GM23338 (cell line): ENCODE measurements around the gene CCR5. TPM values are rescaled to one million over a fixed set of nuclear protein-coding genes. Genes with fewer than 3 reads are reported as not detected.

Experiments used
- ATAC-seq: fragments of 200-7000 bp; cut with Tn5 transposase; 3 replicates; pipeline ENCODE4 v1.9.1; 2020
- DNase-seq: peaks from one replicate; pipeline ENCODE4 v3.0.0-alpha.2; 2015; ENCODE audit warnings: low spot score
- H2AFZ ChIP-seq: fragments of 200-600 bp; sonication (generic); 2 replicates; pipeline ENCODE4 v1.8.0; 2016; ENCODE audit warnings: antibody characterized with exemption, mild to moderate bottlenecking, moderate library complexity
- H3F3A ChIP-seq: fragments of 200-600 bp; sonication (generic); replicated peaks from 2 replicates; pipeline ENCODE4 v1.8.0; 2017; ENCODE audit warnings: antibody characterized with exemption, mixed run types, low read depth
- H3K27ac ChIP-seq: fragments of 200-600 bp; sonication (generic); 2 replicates; pipeline ENCODE4 v1.6.1; 2016; ENCODE audit warnings: low read depth
- H3K27me3 ChIP-seq: fragments of 200-600 bp; sonication (generic); 2 replicates; pipeline ENCODE4 v1.8.0; 2016; ENCODE audit warnings: mild to moderate bottlenecking, mixed run types, moderate library complexity; ENCODE audit not compliant: insufficient read depth
- H3K36me3 ChIP-seq: fragments of 200-600 bp; sonication (generic); 2 replicates; pipeline ENCODE4 v1.8.0; 2016; ENCODE audit warnings: mild to moderate bottlenecking; ENCODE audit not compliant: insufficient read depth
- H3K4me1 ChIP-seq: fragments of 200-600 bp; sonication (generic); 2 replicates; pipeline ENCODE4 v1.8.0; 2016; ENCODE audit warnings: mild to moderate bottlenecking, moderate library complexity; ENCODE audit not compliant: insufficient read depth
- H3K4me2 ChIP-seq: fragments of 200-600 bp; sonication (generic); 2 replicates; pipeline ENCODE4 v1.7.1; 2017; ENCODE audit warnings: mixed run types
- H3K4me3 ChIP-seq: fragments of 200-600 bp; sonication (generic); 2 replicates; pipeline ENCODE4 v1.6.1; 2016; ENCODE audit warnings: mixed run types
- H3K79me2 ChIP-seq: fragments of 200-600 bp; sonication (generic); replicated peaks from 2 replicates; pipeline ENCODE4 v1.8.0; 2017; ENCODE audit warnings: mild to moderate bottlenecking; ENCODE audit not compliant: insufficient read depth
- H3K9me2 ChIP-seq: fragments of 200-600 bp; sonication (generic); 2 replicates; pipeline ENCODE4 v1.8.0; 2017; ENCODE audit not compliant: insufficient read depth
- H4K20me1 ChIP-seq: fragments of 200-600 bp; sonication (generic); replicated peaks from 2 replicates; pipeline ENCODE4 v1.8.0; 2017; ENCODE audit warnings: mild to moderate bottlenecking; ENCODE audit not compliant: insufficient read depth
- H3K27ac Mint-ChIP-seq: 2 replicates; pipeline ENCODE4 v1.8.0; 2020; ENCODE audit warnings: inconsistent platforms, mild to moderate bottlenecking, moderate library complexity, mixed read lengths
- H3K27me3 Mint-ChIP-seq: 3 replicates; pipeline ENCODE4 v1.8.0; 2022; ENCODE audit warnings: low read depth, mild to moderate bottlenecking, moderate library complexity, mixed read lengths, inconsistent platforms; ENCODE audit not compliant: insufficient read depth, poor library complexity
- H3K36me3 Mint-ChIP-seq: 3 replicates; pipeline ENCODE4 v1.8.0; 2021; ENCODE audit warnings: low read depth, mild to moderate bottlenecking, inconsistent platforms, moderate library complexity, mixed read lengths
- H3K4me1 Mint-ChIP-seq: 3 replicates; pipeline ENCODE4 v1.8.0; 2020; ENCODE audit warnings: mild to moderate bottlenecking, inconsistent platforms, mixed read lengths
- H3K4me3 Mint-ChIP-seq: 3 replicates; pipeline ENCODE4 v1.8.0; 2021; ENCODE audit warnings: moderate library complexity, mild to moderate bottlenecking, inconsistent platforms, mixed read lengths
- H3K9me3 Mint-ChIP-seq: 3 replicates; pipeline ENCODE4 v1.8.0; 2020; ENCODE audit warnings: moderate library complexity, mild to moderate bottlenecking, inconsistent platforms, mixed read lengths
- CREB1 ChIP-seq: fragments of 250-450 bp; sonication (Bioruptor Pico); IDR thresholded peaks from 2 replicates; pipeline ENCODE4 v1.5.0; 2020; ENCODE audit warnings: low read depth, mild to moderate bottlenecking, moderate library complexity
- CTCF ChIP-seq, 2 experiments: fragments of 200-600 bp in 1 of 2; sonication (generic) in 1 of 2; conservative IDR thresholded peaks; 2 replicates each; pipeline versions ENCODE4 v1.5.1 to v1.6.1; 2016 to 2017; ENCODE audit warnings: antibody characterized with exemption in 2 of 2, low read depth in 2 of 2, mild to moderate bottlenecking in 2 of 2, moderate library complexity in 1 of 2
- ETS1 ChIP-seq: IDR thresholded peaks from 2 replicates; pipeline ENCODE4 v1.6.1; 2016; ENCODE audit warnings: antibody characterized with exemption
- EZH2 ChIP-seq: fragments of 200-600 bp; sonication (generic); IDR thresholded peaks from one replicate; pipeline ENCODE4 v1.8.0; 2017; ENCODE audit warnings: antibody characterized with exemption, mild to moderate bottlenecking, low read depth; ENCODE audit not compliant: unreplicated experiment
- JUNB ChIP-seq: IDR thresholded peaks from one replicate; pipeline ENCODE4 v1.6.1; 2016; ENCODE audit warnings: antibody characterized with exemption; ENCODE audit not compliant: unreplicated experiment
- POLR2AphosphoS5 ChIP-seq: IDR thresholded peaks from 2 replicates; pipeline ENCODE4 v1.6.1; 2016; ENCODE audit warnings: antibody characterized with exemption, low read depth
- STAT1 ChIP-seq: IDR thresholded peaks from one replicate; pipeline ENCODE4 v1.6.1; 2016; ENCODE audit warnings: antibody characterized with exemption; ENCODE audit not compliant: unreplicated experiment
- ZNF114 ChIP-seq: fragments of 250-450 bp; sonication (Bioruptor Pico); IDR thresholded peaks from 2 replicates; pipeline ENCODE4 v1.5.0; 2020; ENCODE audit warnings: mild to moderate bottlenecking, moderate library complexity
- ZNF462 ChIP-seq: fragments of 250-450 bp; sonication (Bioruptor Pico); IDR thresholded peaks from 2 replicates; pipeline ENCODE4 v1.5.0; 2020; ENCODE audit warnings: mild to moderate bottlenecking, moderate library complexity
- polyA plus RNA-seq: library from polyadenylated mRNA; unstranded; fragments of >200 nt; fragmentation: Nextera tagmentation; extraction: Ambion mirVana; gene quantifications from 2 replicates; pipeline ENCODE4 v1.2.1, GENCODE V29; 2016
- total RNA-seq: library from RNA; depleted of rRNA; stranded (reverse); fragments of >200 nt; shearing (Covaris generic); gene quantifications from 2 replicates; pipeline ENCODE4 v1.2.3, GENCODE V29; 2014

Gene CCR5
- total and polyA plus RNA-seq, 2 experiments from 2014 or later = not detected

- TF ChIP-seq ZNF114 (CRISPR knock-in tag) = no peak
- no peak for TF ChIP-seq JUNB
- no peak for TF ChIP-seq CREB1 (CRISPR knock-in tag)
- TF ChIP-seq CTCF (conservative IDR thresholded peaks at IDR 0.05; ENCODE audit: low read depth in 2 of 2) = no peak
- no peak for TF ChIP-seq ETS1
- TF ChIP-seq EZH2 = no peak
Measured at GRCh38 chr3:46395766-46396530, 25.2 kb downstream of the CCR5 start (continued).

DNA sequence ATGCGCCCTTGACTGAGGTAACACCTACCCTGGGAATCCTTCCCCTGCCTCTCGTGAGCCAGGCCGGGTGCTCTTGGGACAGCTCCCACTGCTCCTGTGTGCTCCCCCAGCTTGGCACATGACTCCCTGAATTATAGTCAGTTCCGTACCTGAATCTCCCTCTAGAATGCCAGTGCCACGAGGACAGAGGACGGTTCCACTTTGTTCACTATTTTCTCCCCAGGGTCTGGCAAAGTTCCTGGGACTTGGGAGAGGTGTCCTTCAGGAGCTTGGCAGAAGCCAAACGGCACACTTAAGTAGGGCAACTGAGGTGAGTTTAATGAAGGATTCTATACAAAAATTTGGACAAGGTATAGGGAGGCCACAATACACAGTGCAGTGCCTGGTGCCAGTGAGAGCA, 26.4 kb downstream of the CCR5 start:
- Mint-ChIP-seq H3K9me3 (no peaks in the 10 kb centered on the region), H3K27me3 (peaks cover 11% of the 10 kb centered on the region), H3K4me1 (peaks cover 19% of the 10 kb centered on the region), H3K4me3 (no peak overlapping the region), H3K36me3 (no peaks in the 10 kb centered on the region), H3K27ac (no peak overlapping the region)
- ATAC-seq (no peak), DNase-seq (no peak)
- Histone ChIP-seq H3K4me1 (peaks cover 11% of the 10 kb centered on the region; the same call in 1 of the 2 replicates), H3K36me3 (no peaks in the 10 kb centered on the region), H3K79me2 (no peaks in the 10 kb centered on the region), H3K27me3 (no peaks in the 10 kb centered on the region), H3K27ac (no peak overlapping the region), H2AFZ (no peak overlapping the region), H3F3A (no peaks in the 10 kb centered on the region), H4K20me1 (no peaks in the 10 kb centered on the region), H3K4me3 (no peak overlapping the region), H3K9me2 (peaks cover 21% of the 10 kb centered on the region; the same call in 1 of the 2 replicates), H3K4me2 (no peak overlapping the region)
- TF ChIP-seq CREB1 (CRISPR knock-in tag) = no peak
- TF ChIP-seq POLR2AphosphoS5 = no peak
- TF ChIP-seq ETS1 = no peak
- no peak for TF ChIP-seq ZNF462 (CRISPR knock-in tag)
- TF ChIP-seq STAT1 = no peak
- TF ChIP-seq EZH2 = no peak
- no peak for TF ChIP-seq CTCF (conservative IDR thresholded peaks at IDR 0.05; ENCODE audit: low read depth in 2 of 2)
